Measurements from ENCODE around the gene GMCL2. TPM values are rescaled to one million over a fixed set of nuclear protein-coding genes. Genes with fewer than 3 reads are reported as not detected.

Gene GMCL2
- total RNA-seq, 2 experiments from 2014 or later = not detected

GRCh38 chr5:178232124-178232919 is 45.2 kb upstream of the GMCL2 start, which contains the start of gene PHYKPL:
TSS of gene PHYKPL (minus strand) at chr5:178232802. CDS start at chr5:178232550, 252 bp downstream.
- peak within 1 kb of the TSS; percentile 98 for H3K4me3 ChIP-seq (ENCODE audit: low read depth, low read length, poor library complexity, severe bottlenecking)
- H3K4me2 ChIP-seq (ENCODE audit: low read length) = peak within 1 kb of the TSS; percentile 98
- H2AFZ ChIP-seq (ENCODE audit: low read length) = peak within 1 kb of the TSS; percentile 63; the same call in 1 of the 2 replicates
- ChIA-PET POLR2A (interaction anchor here (0.7 to 1.2 kb wide), 4 partner anchors 16 to 231 kb away, joined by 3 to 7 read pairs (median 4); no protein-coding TSS in a partner anchor), CTCF (ENCODE audit: unreplicated experiment) (interaction anchor here (0.7 kb wide), 1 partner anchor 118 kb away, joined by 4 read pairs; no protein-coding TSS in a partner anchor)
- BruUV-seq (replicated peaks) = no TSS peak
- H4K20me1 ChIP-seq (ENCODE audit: insufficient read depth, low read length) = peaks cover 9% of the 10 kb centered on the region; the same call in 1 of the 2 replicates
- intact Hi-C loops (cut with micrococcal nuclease; ENCODE audit: unreplicated experiment) = loop anchor here (2.0 to 10.0 kb wide), 2 partner anchors 28 to 392 kb away; partner anchors contain the start of genes CLK4 and HNRNPAB
- peaks cover 30% of the 10 kb centered on the region for H3K4me1 ChIP-seq (ENCODE audit: insufficient read depth, low read length, poor library complexity, severe bottlenecking)
- no peaks in the 10 kb centered on the region for H3K9me3 ChIP-seq (ENCODE audit: low read length)
- H3K27ac ChIP-seq (ENCODE audit: low read depth, low read length, poor library complexity, severe bottlenecking) = peak within 1 kb of the TSS; percentile 71
- no peaks in the 10 kb centered on the region for H3K9me2 ChIP-seq (ENCODE audit: insufficient read depth, low read length)
- H3K36me3 ChIP-seq (ENCODE audit: insufficient read depth, low read length) = peaks cover 47% of the 10 kb centered on the region
- TF ChIP-seq EZH2phosphoT487 (IDR thresholded peaks at IDR 0.05; ENCODE audit: borderline replicate concordance, low read depth, low read length) = no peak
- TF ChIP-seq CTCF (conservative IDR thresholded peaks at IDR 0.05; ENCODE audit: low read length) = 0 out of 2 replicates have a peak, but pooled peaks have one; percentile 17
- DNase-seq (ENCODE audit: low spot score) = peak; percentile 84
- H3K79me2 ChIP-seq (ENCODE audit: insufficient read depth, low read depth, low read length) = peaks cover 29% of the 10 kb centered on the region

GRCh38 chr5:178231539-178232123 is 44.5 kb upstream of the GMCL2 start:
- H3K9me2 ChIP-seq (ENCODE audit: insufficient read depth, low read length) = no peaks in the 10 kb centered on the region
- no peak for DNase-seq (ENCODE audit: low spot score)
- CTCF ChIA-PET (ENCODE audit: unreplicated experiment) = interaction anchor here (0.7 kb wide), 1 partner anchor 117 kb away, joined by 4 read pairs; no protein-coding TSS in a partner anchor
- POLR2A ChIA-PET = interaction anchor here (0.6 to 1.2 kb wide), 3 partner anchors 19 to 39 kb away, joined by 3 to 5 read pairs (median 4); no protein-coding TSS in a partner anchor
- peaks cover 30% of the 10 kb centered on the region for H3K4me1 ChIP-seq (ENCODE audit: insufficient read depth, low read length, poor library complexity, severe bottlenecking)
- H3K79me2 ChIP-seq (ENCODE audit: insufficient read depth, low read depth, low read length) = peaks cover 29% of the 10 kb centered on the region
- no TSS peak for BruUV-seq (replicated peaks)
- H4K20me1 ChIP-seq (ENCODE audit: insufficient read depth, low read length) = peaks cover 9% of the 10 kb centered on the region; the same call in 1 of the 2 replicates
- no peak for TF ChIP-seq CTCF (conservative IDR thresholded peaks at IDR 0.05; ENCODE audit: low read length)
- TF ChIP-seq EZH2phosphoT487 (IDR thresholded peaks at IDR 0.05; ENCODE audit: borderline replicate concordance, low read depth, low read length) = no peak
- peak overlapping the region; percentile 63; the same call in 1 of the 2 replicates for H2AFZ ChIP-seq (ENCODE audit: low read length)
- peak overlapping the region; percentile 71 for H3K27ac ChIP-seq (ENCODE audit: low read depth, low read length, poor library complexity, severe bottlenecking)
- intact Hi-C loops (cut with micrococcal nuclease; ENCODE audit: unreplicated experiment) = loop anchor here (2.0 to 10.0 kb wide), 2 partner anchors 27 to 393 kb away; partner anchors contain the start of genes CLK4 and HNRNPAB
- peak overlapping the region; percentile 98 for H3K4me3 ChIP-seq (ENCODE audit: low read depth, low read length, poor library complexity, severe bottlenecking)
- H3K9me3 ChIP-seq (ENCODE audit: low read length) = no peaks in the 10 kb centered on the region
- H3K36me3 ChIP-seq (ENCODE audit: insufficient read depth, low read length) = peaks cover 54% of the 10 kb centered on the region
- peak overlapping the region; percentile 98 for H3K4me2 ChIP-seq (ENCODE audit: low read length)

Data from OCI-LY7 (cell line).